ENCODE results near the gene CHD3. TPM values are rescaled to one million over a fixed set of nuclear protein-coding genes. Genes with fewer than 3 reads are reported as not detected.

Gene CHD3
- total and polyA plus RNA-seq, 2 donors (not counting 1 experiment from before 2014, with no cell fraction given), result 68.1 to 69.1 TPM

- DNase-seq (peak; percentile 40), ATAC-seq (ENCODE audit: low read depth) (no peak)
- Mint-ChIP-seq H3K9me3 (ENCODE audit: insufficient read depth) (no peaks in the 10 kb centered on the region), H3K27ac (peak overlapping the region; percentile 64), H3K4me1 (peaks cover 32% of the 10 kb centered on the region), H3K4me3 (peak overlapping the region; percentile 100), H3K27me3 (no peaks in the 10 kb centered on the region)
- H3K36me3 ChIP-seq (replicated peaks in 1 of 2; ENCODE audit: control extremely low read depth in 1 of 2, control insufficient read depth in 1 of 2, extremely low read depth in 1 of 2, insufficient read depth in 2 of 2, low read length in 1 of 2), result peaks cover 0 to 33% of the 10 kb centered on the region in 2 experiments
- intact Hi-C loops (cut with micrococcal nuclease), result loop anchor here (10.0 kb wide), 1 partner anchor 231 kb away; the partner anchor contains the start of gene FXR2
- H2AFZ ChIP-seq (ENCODE audit: insufficient read depth, low read depth, low read length, poor library complexity, severe bottlenecking), result no peak overlapping the region
- no peak for TF ChIP-seq CTCF (IDR thresholded peaks at IDR 0.05)
- TF ChIP-seq EZH2 (IDR thresholded peaks at IDR 0.05; ENCODE audit: borderline replicate concordance, insufficient read depth, low read depth, low read length, poor library complexity, severe bottlenecking), result no peak
- WGBS (ENCODE audit: insufficient coverage), result 94% methylated on average over 13 of the region's 15 CpGs
- ChIA-PET POLR2A (interaction anchor here (0.6 to 1.7 kb wide), 9 partner anchors 10 to 603 kb away, joined by 3 to 14 read pairs (median 5); partner anchors contain the start of genes CNTROB, CYB5D1, GABARAP and KDM6B), CTCF (interaction anchor here (0.7 to 5.7 kb wide), 11 partner anchors 11 to 143 kb away, joined by 3 to 53 read pairs (median 4); partner anchors contain the start of genes CYB5D1, KDM6B and NAA38)
- peaks cover 31% of the 10 kb centered on the region for H3K79me2 ChIP-seq (ENCODE audit: control insufficient read depth, insufficient read depth, low read length)
- H4K20me1 ChIP-seq (ENCODE audit: control insufficient read depth, insufficient read depth, low read length, poor library complexity, severe bottlenecking), result peaks cover 68% of the 10 kb centered on the region
- H3K9ac ChIP-seq (ENCODE audit: low read length), result peak overlapping the region; percentile 100
- H3K27me3 ChIP-seq (replicated peaks in 1 of 4; ENCODE audit: control extremely low read depth in 1 of 4, control insufficient read depth in 3 of 4, insufficient read depth in 4 of 4, low read length in 3 of 4), result no peaks in the 10 kb centered on the region
- no peaks in the 10 kb centered on the region for H3K9me3 ChIP-seq (ENCODE audit: control extremely low read depth in 1 of 3, control insufficient read depth in 2 of 3, insufficient read depth in 1 of 3, low read length in 2 of 3)
- peak overlapping the region; percentile 100 for H3K4me2 ChIP-seq (replicated peaks; ENCODE audit: low read depth, low read length, poor library complexity, severe bottlenecking)
- H3K27ac ChIP-seq (ENCODE audit: low read length in 2 of 2), result peak overlapping the region; percentile 100
- peak overlapping the region in 4 of 5 experiments; percentile 67 to 95 (median 94) for H3K4me3 ChIP-seq (ENCODE audit: control extremely low read depth in 1 of 5, extremely low read depth in 1 of 5, insufficient read depth in 1 of 5, low read depth in 2 of 5, low read length in 4 of 5)
- peaks cover 18 to 46% of the 10 kb centered on the region in 2 donors for H3K4me1 ChIP-seq (ENCODE audit: control insufficient read depth in 2 of 2, insufficient read depth in 2 of 2, low read length in 2 of 2)
Measured at GRCh38 chr17:7845359-7846062, 43.1 kb upstream of the CHD3 start.

All from B cell (primary cell).